HG02571 (cell line): Measurements from ENCODE around the gene KLHDC9.

ENCODE experiments used
- ATAC-seq: cut with Tn5 transposase; IDR thresholded peaks from one replicate; pipeline ENCODE4 v1.9.1; 2021; ENCODE audit warnings: mild to moderate bottlenecking, moderate library complexity; ENCODE audit not compliant: unreplicated experiment

The KLHDC9 gene

DNA sequence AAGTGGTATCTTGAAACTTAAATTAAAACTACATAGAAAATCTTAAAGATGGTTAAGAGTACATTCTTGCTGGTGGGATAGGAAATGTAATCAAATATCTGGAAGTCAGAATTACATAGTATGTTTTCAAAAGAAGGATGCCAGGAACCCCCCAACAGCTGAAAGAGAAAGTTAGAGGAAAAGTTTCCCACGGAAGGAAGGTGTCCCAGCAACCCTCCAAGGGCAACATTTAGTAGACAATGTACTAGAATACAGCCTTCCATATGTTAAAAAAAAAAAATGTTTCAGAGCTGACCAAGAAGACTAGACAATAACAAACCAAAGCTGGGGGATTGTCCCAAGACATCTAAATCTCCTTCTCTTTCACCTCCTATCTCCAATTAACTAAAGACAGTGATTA is 32.1 kb downstream of the KLHDC9 start:
- no peak for ATAC-seq

DNA sequence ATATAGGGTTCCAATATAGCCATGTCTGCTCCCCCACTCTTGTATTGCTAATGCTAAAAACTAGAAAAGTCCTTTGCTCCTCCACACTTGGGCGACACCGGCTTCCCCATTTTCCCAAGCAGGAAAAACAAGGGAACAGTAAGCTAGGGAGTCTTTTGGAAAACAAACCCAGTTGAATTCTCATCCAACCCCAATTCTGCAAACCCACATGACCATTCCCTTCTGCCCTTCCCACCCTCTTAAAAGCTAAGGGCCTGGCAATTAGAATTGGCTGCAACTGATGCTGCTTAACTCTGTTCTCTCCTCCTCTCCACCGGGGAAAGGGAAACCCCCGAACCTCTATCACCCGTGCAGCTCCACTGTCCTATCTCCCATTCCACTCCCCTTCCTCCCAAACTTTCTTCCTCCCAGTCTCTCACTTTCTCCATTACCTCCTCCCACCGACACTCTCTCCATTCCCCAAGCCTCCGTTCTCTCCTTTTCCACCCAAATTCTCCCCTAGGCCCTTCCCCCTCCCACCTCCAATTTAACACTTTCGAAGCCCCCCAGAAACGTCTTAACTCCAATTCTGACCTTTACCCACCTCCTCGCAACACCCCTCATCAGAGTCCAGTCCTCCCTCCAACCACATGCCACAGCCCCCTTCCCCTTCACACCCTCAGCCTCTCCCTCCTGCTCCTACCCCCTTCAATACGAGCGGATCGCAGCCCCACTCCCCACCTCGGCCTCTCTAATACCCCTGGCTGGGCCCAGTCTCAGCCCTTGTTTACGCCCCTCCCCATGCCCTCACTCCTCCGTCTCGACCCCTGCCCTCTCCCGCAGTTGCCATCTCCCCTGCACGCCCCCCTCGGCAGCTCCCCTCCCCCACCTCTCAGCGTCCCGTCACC is 33.6 kb downstream of the KLHDC9 start:
- ATAC-seq = no peak

DNA sequence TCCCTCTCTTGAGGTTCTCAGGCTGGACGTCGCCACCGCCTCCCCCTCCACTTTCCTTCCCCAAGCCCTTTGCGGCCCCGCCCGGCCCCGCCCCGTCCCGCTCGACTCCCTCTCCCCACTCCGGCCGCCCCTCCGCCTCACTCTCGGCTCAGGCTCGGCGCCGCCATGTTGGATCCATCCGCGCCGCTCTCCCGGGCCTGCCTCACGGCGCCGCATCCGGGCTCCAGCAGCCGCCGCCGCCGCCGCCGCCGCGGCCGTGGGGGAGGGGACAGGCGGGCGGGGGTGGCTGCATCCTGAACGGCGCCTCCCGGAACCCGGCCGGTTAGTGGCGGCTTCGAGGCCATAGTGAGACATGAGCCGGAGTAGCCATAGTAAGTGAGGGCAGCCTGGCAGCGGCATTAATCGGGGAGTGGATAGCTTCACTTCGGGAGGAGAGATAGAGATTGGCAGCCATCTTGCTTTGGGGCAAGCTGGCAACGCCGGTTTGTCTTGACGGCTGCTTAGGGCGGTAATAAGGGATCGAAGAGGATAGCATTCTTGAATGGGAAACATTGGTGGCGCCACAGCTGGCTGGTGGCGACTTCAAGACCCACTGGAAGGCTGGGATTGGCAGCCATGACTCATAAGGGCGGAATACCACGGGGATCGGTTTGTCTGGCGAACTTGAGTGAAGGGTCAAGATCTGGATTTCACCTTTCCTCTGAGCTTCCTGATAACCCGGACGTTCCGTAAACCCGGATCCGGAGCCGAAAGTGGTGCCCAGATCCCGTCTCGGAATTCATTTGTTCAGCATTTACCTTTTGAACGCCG is 34.5 kb downstream of the KLHDC9 start, which contains the start of gene DEDD:
TSS of gene DEDD (minus strand) at position 258 of the 810 bp plus-strand sequence. CDS start 8,205 bp downstream, outside the sequence.
- ATAC-seq = peak; percentile 93

DNA sequence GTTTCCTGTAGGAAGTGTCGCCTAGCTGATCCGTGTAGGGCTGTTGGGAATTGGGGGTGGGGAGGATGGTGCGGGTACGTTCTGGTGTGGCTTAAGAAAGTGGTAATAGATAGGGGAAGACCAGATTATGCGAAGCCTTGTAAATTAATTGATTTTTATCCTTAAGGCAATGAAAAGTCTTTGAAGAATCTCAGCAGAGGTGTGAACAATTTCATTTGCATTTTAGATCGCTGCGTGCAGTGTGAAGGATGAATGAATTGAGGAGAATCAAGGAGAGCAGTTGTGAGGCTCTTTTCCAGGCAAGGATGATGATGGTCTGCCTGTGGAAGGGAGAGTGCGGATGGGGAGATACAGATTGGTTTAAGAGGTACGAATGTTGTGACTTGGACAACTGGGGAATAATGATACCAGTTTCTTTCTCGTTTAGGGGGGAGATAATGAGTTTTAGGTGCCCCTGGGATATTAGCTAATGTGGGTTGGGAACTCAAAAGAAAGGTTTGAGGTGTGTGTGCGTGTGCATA is 35.1 kb downstream of the KLHDC9 start:
- ATAC-seq = no peak

DNA sequence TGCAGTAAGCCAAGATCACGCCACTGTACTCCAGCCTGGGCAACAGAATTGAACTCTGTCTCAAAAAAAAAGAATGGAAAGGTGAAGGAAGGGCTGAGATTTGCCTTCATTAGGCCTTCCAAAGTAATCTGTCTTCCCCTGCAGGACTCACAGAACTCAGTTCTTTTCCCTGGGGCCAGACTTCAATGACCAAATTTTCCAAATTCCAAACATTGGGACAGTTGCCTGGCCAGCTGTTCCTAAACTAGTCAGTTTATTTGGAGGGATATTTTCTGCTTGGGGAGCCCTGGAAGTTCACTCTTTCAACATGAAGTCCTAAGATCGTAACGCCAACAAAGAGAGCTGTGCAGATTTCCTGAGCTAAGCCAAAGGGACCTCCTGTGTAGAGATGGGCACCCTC is 39.7 kb downstream of the KLHDC9 start:
- no peak for ATAC-seq

DNA sequence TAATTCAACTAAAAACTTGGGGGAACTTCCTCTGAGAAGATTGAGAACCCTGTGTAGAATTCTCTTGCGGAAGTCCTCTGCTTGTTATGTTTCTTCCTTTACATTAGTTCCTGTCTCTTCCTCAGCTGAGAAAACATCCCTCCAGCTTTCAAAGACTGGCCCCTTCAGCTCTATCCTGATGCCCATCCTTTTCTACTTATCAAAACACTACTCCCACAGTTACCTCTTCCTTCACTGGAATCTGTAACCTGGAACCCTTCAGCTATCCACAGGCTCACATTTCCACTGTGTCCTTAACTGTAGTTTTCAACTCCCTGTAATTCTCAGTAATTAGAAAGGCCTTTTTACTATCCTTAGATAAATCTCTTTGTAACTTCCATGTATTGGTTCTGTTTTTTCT is 40.3 kb downstream of the KLHDC9 start:
- no peak for ATAC-seq

DNA sequence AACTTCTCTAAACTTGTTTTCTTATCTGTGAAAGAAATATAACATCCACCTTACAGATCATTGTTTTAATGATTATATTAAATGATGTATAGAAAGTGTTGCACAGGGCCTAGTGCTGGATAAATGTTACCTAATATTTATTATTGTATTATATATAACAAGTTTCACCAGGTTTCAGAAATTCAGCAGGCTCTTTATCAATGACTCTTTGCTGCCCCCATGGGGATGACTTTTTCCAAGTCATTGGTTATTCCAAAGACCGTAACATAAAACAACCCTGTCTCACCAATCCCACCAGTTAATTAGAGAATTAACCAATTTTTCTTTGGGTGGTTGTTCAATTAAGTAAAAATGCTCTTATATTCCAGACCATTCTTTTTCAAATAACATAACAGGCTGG is 41.6 kb downstream of the KLHDC9 start:
- no peak for ATAC-seq

DNA sequence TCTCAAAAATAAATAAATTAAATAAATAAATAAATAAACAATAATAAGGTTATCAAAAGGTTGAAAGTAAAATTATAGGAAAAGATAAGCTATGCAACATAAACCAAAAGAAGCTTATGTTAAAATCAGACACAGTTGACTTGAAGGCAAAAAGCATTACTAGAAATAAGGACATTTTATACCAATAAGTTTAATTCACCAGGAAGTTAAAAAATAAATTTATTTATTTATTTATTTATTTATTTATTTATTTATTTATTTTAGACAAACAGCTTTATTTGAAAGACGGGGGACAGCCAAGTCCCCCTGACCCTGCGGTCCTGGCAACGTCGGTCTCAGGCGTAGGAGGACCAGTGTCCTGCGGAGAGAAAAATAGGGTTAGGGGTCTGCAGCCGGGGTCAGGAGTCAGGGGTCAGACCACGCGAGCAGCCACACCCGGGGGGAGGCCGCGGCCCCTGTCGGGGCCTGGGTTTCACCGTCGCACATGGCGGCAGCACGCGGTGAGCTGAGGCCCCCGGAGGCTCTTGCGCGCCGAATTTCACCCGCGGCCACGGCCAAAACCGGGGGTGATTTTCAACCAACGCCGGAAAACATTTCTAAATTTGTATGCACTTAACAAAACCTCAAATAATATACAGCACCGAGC is 42.7 kb downstream of the KLHDC9 start:
- ATAC-seq = no peak

DNA sequence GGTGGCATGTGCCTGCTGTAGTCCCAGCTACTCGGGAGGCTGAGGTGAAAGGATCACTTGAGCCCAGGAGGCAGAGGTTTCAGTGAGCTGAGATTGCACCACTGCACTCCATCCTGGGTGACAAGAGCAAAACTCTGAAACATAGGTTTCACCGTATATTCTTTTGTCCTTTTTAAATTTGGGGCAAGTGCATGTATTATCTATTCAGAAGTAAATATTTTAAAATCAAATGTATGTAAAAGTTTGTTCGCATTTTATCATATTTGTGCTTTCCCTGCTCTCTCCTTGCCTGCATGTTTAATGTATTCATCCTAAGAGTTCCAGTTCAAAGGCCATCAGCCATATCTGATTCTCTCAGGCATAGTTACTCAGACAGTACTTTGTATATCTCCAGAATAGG is 47.7 kb downstream of the KLHDC9 start:
- ATAC-seq = no peak
